Measurements from ENCODE around the gene SPNS1.
A peak's percentile ranks its signal among the peaks of the same experiment; 100 is the strongest.

Gene SPNS1

DNA sequence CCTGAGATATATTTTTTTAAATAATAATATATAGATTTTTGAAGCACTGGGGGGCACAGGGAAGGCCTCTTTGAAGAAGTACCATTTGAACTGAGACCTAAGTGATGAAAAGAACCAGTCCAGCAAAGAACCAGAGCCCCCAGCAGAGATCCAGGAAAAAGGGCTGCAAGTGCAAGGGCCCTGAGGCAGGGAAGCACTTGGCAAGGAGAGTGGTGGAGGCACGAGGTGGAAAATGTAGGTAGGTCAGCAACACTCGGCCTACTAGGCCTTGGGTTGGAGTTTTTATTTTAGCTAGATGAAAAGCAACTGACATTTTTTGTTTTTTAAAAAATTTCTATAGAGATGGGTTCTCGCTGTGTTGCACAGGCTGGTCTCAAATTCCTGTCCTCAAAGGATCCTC lies 44.4 kb upstream of the SPNS1 start:
- Histone ChIP-seq H3K4me2 (ENCODE audit: low read length) (peak overlapping the region; percentile 66), H3K4me3 (ENCODE audit: low read length) (0 out of 2 replicates have a peak overlapping the region, but pooled peaks have one; percentile 16), H4K20me1 (ENCODE audit: insufficient read depth, low read length) (no peaks in the 10 kb centered on the region), H2AFZ (ENCODE audit: low read depth, low read length) (peak overlapping the region; percentile 69; the same call in 1 of the 2 replicates), H3K4me1 (ENCODE audit: low read length) (peaks cover 20% of the 10 kb centered on the region), H3K79me2 (ENCODE audit: low read length) (no peaks in the 10 kb centered on the region), H3K27me3 (ENCODE audit: low read depth, low read length) (no peaks in the 10 kb centered on the region), H3K9me3 (ENCODE audit: insufficient read depth, low read length) (no peaks in the 10 kb centered on the region), H3K36me3 (replicated peaks; ENCODE audit: low read depth, low read length) (no peaks in the 10 kb centered on the region), H3K9ac (ENCODE audit: low read length) (peak overlapping the region; percentile 49), H3K27ac (ENCODE audit: low read length) (peak overlapping the region; percentile 83)
- TF ChIP-seq, protein P1, sequence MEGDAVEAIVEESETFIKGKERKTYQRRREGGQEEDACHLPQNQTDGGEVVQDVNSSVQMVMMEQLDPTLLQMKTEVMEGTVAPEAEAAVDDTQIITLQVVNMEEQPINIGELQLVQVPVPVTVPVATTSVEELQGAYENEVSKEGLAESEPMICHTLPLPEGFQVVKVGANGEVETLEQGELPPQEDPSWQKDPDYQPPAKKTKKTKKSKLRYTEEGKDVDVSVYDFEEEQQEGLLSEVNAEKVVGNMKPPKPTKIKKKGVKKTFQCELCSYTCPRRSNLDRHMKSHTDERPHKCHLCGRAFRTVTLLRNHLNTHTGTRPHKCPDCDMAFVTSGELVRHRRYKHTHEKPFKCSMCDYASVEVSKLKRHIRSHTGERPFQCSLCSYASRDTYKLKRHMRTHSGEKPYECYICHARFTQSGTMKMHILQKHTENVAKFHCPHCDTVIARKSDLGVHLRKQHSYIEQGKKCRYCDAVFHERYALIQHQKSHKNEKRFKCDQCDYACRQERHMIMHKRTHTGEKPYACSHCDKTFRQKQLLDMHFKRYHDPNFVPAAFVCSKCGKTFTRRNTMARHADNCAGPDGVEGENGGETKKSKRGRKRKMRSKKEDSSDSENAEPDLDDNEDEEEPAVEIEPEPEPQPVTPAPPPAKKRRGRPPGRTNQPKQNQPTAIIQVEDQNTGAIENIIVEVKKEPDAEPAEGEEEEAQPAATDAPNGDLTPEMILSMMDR (IDR thresholded peaks at IDR 0.05; ENCODE audit: low read depth, low read length) = no peak
- no peak for TF ChIP-seq EZH2phosphoT487 (IDR thresholded peaks at IDR 0.05; ENCODE audit: low read depth)

- Histone ChIP-seq H3K27ac (ENCODE audit: low read length) (peak overlapping the region; percentile 83), H3K4me2 (ENCODE audit: low read length) (peak overlapping the region; percentile 66), H3K27me3 (ENCODE audit: low read depth, low read length) (no peaks in the 10 kb centered on the region), H2AFZ (ENCODE audit: low read depth, low read length) (peak overlapping the region; percentile 69), H3K4me3 (ENCODE audit: low read length) (peak overlapping the region; percentile 16; the same call in 1 of the 2 replicates), H3K4me1 (ENCODE audit: low read length) (peaks cover 20% of the 10 kb centered on the region), H3K79me2 (ENCODE audit: low read length) (no peaks in the 10 kb centered on the region), H3K9ac (ENCODE audit: low read length) (peak overlapping the region; percentile 49), H3K36me3 (replicated peaks; ENCODE audit: low read depth, low read length) (no peaks in the 10 kb centered on the region), H4K20me1 (ENCODE audit: insufficient read depth, low read length) (no peaks in the 10 kb centered on the region), H3K9me3 (ENCODE audit: insufficient read depth, low read length) (no peaks in the 10 kb centered on the region)
- no peak for TF ChIP-seq EZH2phosphoT487 (IDR thresholded peaks at IDR 0.05; ENCODE audit: low read depth)
- TF ChIP-seq, protein P1 (IDR thresholded peaks at IDR 0.05; ENCODE audit: low read depth, low read length) = no peak
Observed at GRCh38 chr16:28930652-28931051, 43.9 kb upstream of the SPNS1 start.

DNA sequence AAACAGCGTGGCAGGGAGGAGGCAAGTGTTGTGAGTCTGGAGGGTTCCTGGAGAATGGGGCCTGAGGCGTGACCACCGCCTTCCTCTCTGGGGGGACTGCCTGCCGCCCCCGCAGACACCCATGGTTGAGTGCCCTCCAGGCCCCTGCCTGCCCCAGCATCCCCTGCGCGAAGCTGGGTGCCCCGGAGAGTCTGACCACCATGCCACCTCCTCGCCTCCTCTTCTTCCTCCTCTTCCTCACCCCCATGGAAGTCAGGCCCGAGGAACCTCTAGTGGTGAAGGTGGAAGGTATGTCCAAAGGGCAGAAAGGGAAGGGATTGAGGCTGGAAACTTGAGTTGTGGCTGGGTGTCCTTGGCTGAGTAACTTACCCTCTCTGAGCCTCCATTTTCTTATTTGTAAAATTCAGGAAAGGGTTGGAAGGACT lies 42.8 kb upstream of the SPNS1 start, which contains the start of gene CD19:
CD19 (plus strand) TSS at position 171 of the 425 bp plus-strand sequence; CDS start at position 201, 30 bp downstream.
- no peaks in the 10 kb centered on the region for H3K36me3 ChIP-seq (replicated peaks; ENCODE audit: low read depth, low read length)
- H3K27me3 ChIP-seq (ENCODE audit: low read depth, low read length) = no peaks in the 10 kb centered on the region
- peak within 1 kb of the TSS; percentile 83 for H3K27ac ChIP-seq (ENCODE audit: low read length)
- H3K4me2 ChIP-seq (ENCODE audit: low read length) = peak within 1 kb of the TSS; percentile 66
- peaks cover 20% of the 10 kb centered on the region for H3K4me1 ChIP-seq (ENCODE audit: low read length)
- peak within 1 kb of the TSS; percentile 49 for H3K9ac ChIP-seq (ENCODE audit: low read length)
- H3K4me3 ChIP-seq (ENCODE audit: low read length) = peak within 1 kb of the TSS; percentile 16; the same call in 1 of the 2 replicates
- no peaks in the 10 kb centered on the region for H3K9me3 ChIP-seq (ENCODE audit: insufficient read depth, low read length)
- TF ChIP-seq, protein P1 (IDR thresholded peaks at IDR 0.05; ENCODE audit: low read depth, low read length) = no peak
- no peak for TF ChIP-seq EZH2phosphoT487 (IDR thresholded peaks at IDR 0.05; ENCODE audit: low read depth)
- H2AFZ ChIP-seq (ENCODE audit: low read depth, low read length) = peak within 1 kb of the TSS; percentile 69
- H4K20me1 ChIP-seq (ENCODE audit: insufficient read depth, low read length) = no peaks in the 10 kb centered on the region
- H3K79me2 ChIP-seq (ENCODE audit: low read length) = no peaks in the 10 kb centered on the region

GRCh38 chr16:28932339-28933141 lies 42.0 kb upstream of the SPNS1 start:
- Histone ChIP-seq H3K27me3 (ENCODE audit: low read depth, low read length) (no peaks in the 10 kb centered on the region), H4K20me1 (ENCODE audit: insufficient read depth, low read length) (no peaks in the 10 kb centered on the region), H3K79me2 (ENCODE audit: low read length) (no peaks in the 10 kb centered on the region), H2AFZ (ENCODE audit: low read depth, low read length) (no peak overlapping the region; the same call in 1 of the 2 replicates), H3K27ac (ENCODE audit: low read length) (no peak overlapping the region), H3K4me3 (ENCODE audit: low read length) (no peak overlapping the region), H3K4me2 (ENCODE audit: low read length) (no peak overlapping the region), H3K9ac (ENCODE audit: low read length) (no peak overlapping the region), H3K4me1 (ENCODE audit: low read length) (peaks cover 20% of the 10 kb centered on the region), H3K9me3 (ENCODE audit: insufficient read depth, low read length) (no peaks in the 10 kb centered on the region), H3K36me3 (replicated peaks; ENCODE audit: low read depth, low read length) (no peaks in the 10 kb centered on the region)
- no peak for TF ChIP-seq EZH2phosphoT487 (IDR thresholded peaks at IDR 0.05; ENCODE audit: low read depth)
- TF ChIP-seq, protein P1 (IDR thresholded peaks at IDR 0.05; ENCODE audit: low read depth, low read length) = no peak
